Caco-2 (cell line): ENCODE results near the gene LRRC14B. TPM values are rescaled to one million over a fixed set of nuclear protein-coding genes. Genes with fewer than 3 reads are reported as not detected.

Experiments
- BruUV-seq: library from RNA; stranded (reverse); fragments of 400-500 nt; replicated peaks from 2 replicates; lab custom pipeline; 2021; lab: Mats Ljungman, UMichigan
- CTCF ChIA-PET: fragments of 300-600 bp; sonication (Branson Sonifier 250); formaldehyde crosslinking; loops from one replicate; lab custom pipeline; 2022; ENCODE audit warnings: antibody characterized with exemption; lab: Charles Lee
- POLR2A ChIA-PET: fragments of 300-600 bp; sonication (Branson Sonifier 250); formaldehyde crosslinking; loops from one replicate; lab custom pipeline; 2022; ENCODE audit warnings: antibody characterized with exemption; lab: Charles Lee
- DNase-seq, 2 experiments: peaks; one replicate each; pipeline versions ENCODE4 v3.0.0 to v3.0.0-alpha.2; 2020 to 2022
- H3K27me3 ChIP-seq: replicated peaks from 2 replicates; pipeline ENCODE4 v1.6.0; 2011; ENCODE audit warnings: low read length; ENCODE audit not compliant: control insufficient read depth, insufficient read depth
- H3K36me3 ChIP-seq: 2 replicates; pipeline ENCODE4 v1.5.1; 2011; ENCODE audit warnings: low read length; ENCODE audit not compliant: control insufficient read depth, insufficient read depth
- H3K4me1 ChIP-seq: fragments of 250-450 bp; sonication (Bioruptor Pico); 2 replicates; pipeline ENCODE4 v1.5.1; 2020; ENCODE audit warnings: mild to moderate bottlenecking
- H3K4me3 ChIP-seq: 2 replicates; pipeline ENCODE4 v1.5.1; 2011; ENCODE audit warnings: low read depth, mild to moderate bottlenecking, control low read depth, low read length
- H3K9me3 ChIP-seq: fragments of 250-450 bp; sonication (Bioruptor Pico); 2 replicates; pipeline ENCODE4 v1.5.1; 2020; ENCODE audit warnings: mild to moderate bottlenecking, moderate library complexity
- H3K27ac Mint-ChIP-seq: one replicate; pipeline ENCODE4 v1.8.0; 2022; ENCODE audit warnings: mixed read lengths; ENCODE audit not compliant: unreplicated experiment
- H3K27me3 Mint-ChIP-seq: one replicate; pipeline ENCODE4 v1.8.0; 2022; ENCODE audit warnings: mixed read lengths; ENCODE audit not compliant: insufficient read depth, unreplicated experiment
- H3K36me3 Mint-ChIP-seq: one replicate; pipeline ENCODE4 v1.8.0; 2022; ENCODE audit warnings: mild to moderate bottlenecking, mixed read lengths; ENCODE audit not compliant: insufficient read depth, unreplicated experiment
- H3K4me1 Mint-ChIP-seq: one replicate; pipeline ENCODE4 v1.8.0; 2022; ENCODE audit warnings: low read depth, mixed read lengths; ENCODE audit not compliant: unreplicated experiment
- H3K4me3 Mint-ChIP-seq: one replicate; pipeline ENCODE4 v1.8.0; 2022; ENCODE audit warnings: mild to moderate bottlenecking, moderate library complexity, mixed read lengths; ENCODE audit not compliant: unreplicated experiment
- H3K9me3 Mint-ChIP-seq: one replicate; pipeline ENCODE4 v1.8.0; 2022; ENCODE audit warnings: mixed read lengths; ENCODE audit not compliant: unreplicated experiment
- intact Hi-C: fragments of 100-400 bp; cut with micrococcal nuclease; formaldehyde crosslinking; loops from one replicate; pipeline ENCODE4 v1.10.0; 2022; ENCODE audit not compliant: unreplicated experiment
- total RNA-seq: library from RNA; stranded (reverse); gene quantifications from 2 replicates; pipeline ENCODE4 v1.2.3, GENCODE V29; 2022
- TF ChIP-seq, protein P1 (sequence below), 2 experiments: fragments of 200-600 bp in 1 of 2; IDR thresholded peaks; 1 replicate in 1 of 2; 2 replicates in 1 of 2; pipeline versions ENCODE4 v1.5.1 to v1.8.0; 2011 to 2022; ENCODE audit warnings: antibody characterized with exemption in 1 of 2, control low read depth in 1 of 2, inconsistent platforms in 1 of 2, low read depth in 1 of 2, low read length in 1 of 2, mild to moderate bottlenecking in 1 of 2, moderate library complexity in 1 of 2; ENCODE audit not compliant: insufficient read depth in 1 of 2, severe bottlenecking in 1 of 2, unreplicated experiment in 1 of 2

The LRRC14B gene
- total RNA-seq, 1 experiment from 2014 or later = not detected

DNA sequence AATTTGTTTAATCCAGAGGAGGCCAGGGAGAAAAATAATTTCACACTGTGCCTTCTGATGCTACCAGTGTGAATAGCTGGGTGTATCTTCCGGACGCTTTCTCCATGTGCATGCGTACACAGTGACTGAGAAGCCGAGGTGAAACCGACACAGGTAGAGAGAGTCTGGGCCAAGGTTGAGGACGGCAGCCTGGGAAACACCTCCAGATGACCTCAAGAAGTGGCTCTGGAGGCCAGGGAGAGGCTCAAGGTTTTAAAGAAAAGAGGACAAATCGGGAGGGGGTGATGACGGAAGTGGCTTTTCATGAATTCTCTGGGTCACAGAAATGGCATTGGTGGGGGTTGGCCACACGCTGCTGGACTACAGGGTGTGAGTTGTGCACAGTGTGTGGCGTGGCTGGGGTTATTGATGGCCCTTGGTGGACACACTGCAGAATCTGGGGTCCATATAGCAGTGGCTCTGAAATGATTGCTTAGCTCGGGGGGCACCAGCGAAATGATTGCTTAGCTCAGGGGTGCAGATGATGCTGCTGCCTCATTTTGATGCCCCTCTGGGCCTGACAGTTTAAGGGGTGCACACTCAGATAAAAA lies 34.1 kb upstream of the LRRC14B start:
- Mint-ChIP-seq H3K27ac (no peak overlapping the region), H3K36me3 (peaks cover 38% of the 10 kb centered on the region), H3K4me1 (no peaks in the 10 kb centered on the region), H3K9me3 (no peaks in the 10 kb centered on the region), H3K27me3 (no peaks in the 10 kb centered on the region), H3K4me3 (no peak overlapping the region)
- no peak for DNase-seq
- no peaks in the 10 kb centered on the region for H3K4me1 ChIP-seq
- H3K27me3 ChIP-seq = no peaks in the 10 kb centered on the region
- H3K4me3 ChIP-seq = no peak overlapping the region
- no peaks in the 10 kb centered on the region for H3K9me3 ChIP-seq
- ChIA-PET POLR2A (no interaction called here), CTCF (no interaction called here)
- intact Hi-C loops = no loop called here
- no peaks in the 10 kb centered on the region; the same call in 1 of the 2 replicates for H3K36me3 ChIP-seq
- TF ChIP-seq, protein P1, sequence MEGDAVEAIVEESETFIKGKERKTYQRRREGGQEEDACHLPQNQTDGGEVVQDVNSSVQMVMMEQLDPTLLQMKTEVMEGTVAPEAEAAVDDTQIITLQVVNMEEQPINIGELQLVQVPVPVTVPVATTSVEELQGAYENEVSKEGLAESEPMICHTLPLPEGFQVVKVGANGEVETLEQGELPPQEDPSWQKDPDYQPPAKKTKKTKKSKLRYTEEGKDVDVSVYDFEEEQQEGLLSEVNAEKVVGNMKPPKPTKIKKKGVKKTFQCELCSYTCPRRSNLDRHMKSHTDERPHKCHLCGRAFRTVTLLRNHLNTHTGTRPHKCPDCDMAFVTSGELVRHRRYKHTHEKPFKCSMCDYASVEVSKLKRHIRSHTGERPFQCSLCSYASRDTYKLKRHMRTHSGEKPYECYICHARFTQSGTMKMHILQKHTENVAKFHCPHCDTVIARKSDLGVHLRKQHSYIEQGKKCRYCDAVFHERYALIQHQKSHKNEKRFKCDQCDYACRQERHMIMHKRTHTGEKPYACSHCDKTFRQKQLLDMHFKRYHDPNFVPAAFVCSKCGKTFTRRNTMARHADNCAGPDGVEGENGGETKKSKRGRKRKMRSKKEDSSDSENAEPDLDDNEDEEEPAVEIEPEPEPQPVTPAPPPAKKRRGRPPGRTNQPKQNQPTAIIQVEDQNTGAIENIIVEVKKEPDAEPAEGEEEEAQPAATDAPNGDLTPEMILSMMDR (IDR thresholded peaks at IDR 0.05; ENCODE audit: insufficient read depth in 1 of 2, low read depth in 1 of 2, low read length in 1 of 2, severe bottlenecking in 1 of 2, unreplicated experiment in 1 of 2) = no peak
- BruUV-seq = no TSS peak

DNA sequence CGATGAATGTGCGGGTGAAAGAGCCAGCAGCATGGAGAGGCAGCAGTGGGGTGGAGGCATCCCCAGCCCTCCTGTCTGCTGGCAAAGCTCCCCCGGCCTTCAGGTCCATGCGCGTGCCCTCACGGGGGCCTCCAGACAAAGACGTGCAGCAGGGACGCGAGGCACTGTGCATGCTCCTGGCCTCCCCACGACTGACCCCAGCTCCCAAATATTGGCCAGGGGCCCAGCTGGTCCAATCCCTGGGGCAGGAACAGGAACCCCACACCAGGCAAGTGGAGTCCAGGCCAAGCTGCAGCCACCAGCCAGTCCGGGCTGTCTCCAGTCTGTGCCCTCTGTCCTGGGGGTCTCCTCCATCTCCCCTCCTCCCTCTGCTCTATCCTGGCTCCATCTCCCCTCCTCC lies 33.5 kb upstream of the LRRC14B start:
- CTCF ChIA-PET = no interaction called here
- BruUV-seq = no TSS peak
- no peaks in the 10 kb centered on the region for H3K27me3 Mint-ChIP-seq
- no peaks in the 10 kb centered on the region for H3K9me3 ChIP-seq
- H3K9me3 Mint-ChIP-seq = no peaks in the 10 kb centered on the region
- intact Hi-C loops = no loop called here
- POLR2A ChIA-PET = no interaction called here
- no peak overlapping the region for H3K4me3 Mint-ChIP-seq
- peaks cover 42% of the 10 kb centered on the region for H3K36me3 Mint-ChIP-seq
- H3K27me3 ChIP-seq = no peaks in the 10 kb centered on the region
- TF ChIP-seq, protein P1 (IDR thresholded peaks at IDR 0.05; ENCODE audit: insufficient read depth in 1 of 2, low read depth in 1 of 2, low read length in 1 of 2, severe bottlenecking in 1 of 2, unreplicated experiment in 1 of 2) = no peak
- no peak overlapping the region for H3K4me3 ChIP-seq
- no peaks in the 10 kb centered on the region for H3K4me1 Mint-ChIP-seq
- H3K4me1 ChIP-seq = no peaks in the 10 kb centered on the region
- no peaks in the 10 kb centered on the region; the same call in 1 of the 2 replicates for H3K36me3 ChIP-seq
- DNase-seq = peak in 1 of 2 experiments; percentile 30
- no peak overlapping the region for H3K27ac Mint-ChIP-seq

DNA sequence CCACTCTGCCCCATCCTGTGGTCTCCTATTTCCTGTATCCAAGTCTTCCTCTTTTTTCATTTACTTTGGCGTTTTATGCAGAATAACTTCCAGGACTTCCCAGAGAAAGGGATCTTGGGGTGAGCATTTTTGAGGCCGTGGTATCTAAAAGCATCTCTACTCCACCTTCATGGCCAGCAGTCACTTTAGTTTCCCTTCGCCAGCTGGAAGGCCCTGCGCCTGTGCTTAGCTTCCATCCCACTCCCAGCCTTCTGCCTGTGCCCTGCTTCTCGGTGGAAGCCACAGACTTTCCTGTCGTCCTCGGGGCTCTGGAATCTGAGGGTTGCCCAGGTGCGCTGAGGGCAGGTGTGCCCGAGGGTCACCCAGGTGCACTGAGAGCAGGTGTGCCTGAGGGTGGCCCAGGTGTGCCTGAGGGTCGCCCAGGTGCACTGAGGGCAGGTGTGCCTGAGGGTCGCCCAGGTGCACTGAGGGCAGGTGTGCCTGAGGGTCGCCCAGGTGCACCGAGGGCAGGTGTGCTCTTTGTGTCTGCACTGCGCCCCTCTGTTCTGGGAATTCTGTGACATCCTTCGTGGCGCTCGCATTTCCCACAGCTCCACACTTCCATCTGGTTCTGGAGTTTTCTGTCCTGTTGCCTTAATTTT lies 32.4 kb upstream of the LRRC14B start:
- H3K4me3 Mint-ChIP-seq = no peak overlapping the region
- DNase-seq = no peak
- no TSS peak for BruUV-seq
- peak overlapping the region; percentile 45 for H3K27ac Mint-ChIP-seq
- ChIA-PET CTCF (no interaction called here), POLR2A (no interaction called here)
- no peaks in the 10 kb centered on the region for H3K4me1 Mint-ChIP-seq
- H3K4me1 ChIP-seq = no peaks in the 10 kb centered on the region
- intact Hi-C loops = no loop called here
- peaks cover 52% of the 10 kb centered on the region for H3K36me3 Mint-ChIP-seq
- H3K9me3 ChIP-seq = no peaks in the 10 kb centered on the region
- H3K27me3 ChIP-seq = no peaks in the 10 kb centered on the region
- no peaks in the 10 kb centered on the region for H3K27me3 Mint-ChIP-seq
- TF ChIP-seq, protein P1 (IDR thresholded peaks at IDR 0.05; ENCODE audit: insufficient read depth in 1 of 2, low read depth in 1 of 2, low read length in 1 of 2, severe bottlenecking in 1 of 2, unreplicated experiment in 1 of 2) = no peak
- no peaks in the 10 kb centered on the region; the same call in 1 of the 2 replicates for H3K36me3 ChIP-seq
- H3K9me3 Mint-ChIP-seq = no peaks in the 10 kb centered on the region
- H3K4me3 ChIP-seq = no peak overlapping the region
